HG03432 (cell line): ENCODE data around the gene MT1G.
"Not testable (repeated sequence)": the region's sequence is repeated elsewhere in the genome, so short reads cannot be mapped to it uniquely, and the experiment has no call there.

Source experiments
- ATAC-seq: cut with Tn5 transposase; IDR thresholded peaks from one replicate; pipeline ENCODE4 v1.9.1; 2021; ENCODE audit warnings: mild to moderate bottlenecking, moderate library complexity; ENCODE audit not compliant: unreplicated experiment

The MT1G gene

GRCh38 chr16:56665286-56666261 lies 2.3 kb downstream of the MT1G start:
- ATAC-seq: not testable (repeated sequence)

- no peak for ATAC-seq
Measured at GRCh38 chr16:56664506-56664905, 3.4 kb downstream of the MT1G start.

GRCh38 chr16:56662357-56663354 lies 5.2 kb downstream of the MT1G start:
- ATAC-seq: no peak

- no peak for ATAC-seq
Measured at GRCh38 chr16:56658327-56658875, 9.5 kb downstream of the MT1G start.

- ATAC-seq: peak; percentile 57
Measured at GRCh38 chr16:56657555-56658326, 10.1 kb downstream of the MT1G start, which contains the start of gene MT1F. MT1F (plus strand) TSS chr16:56657959; CDS start chr16:56658059, 100 bp downstream.

GRCh38 chr16:56653218-56653617 lies 14.6 kb downstream of the MT1G start:
- ATAC-seq: no peak

GRCh38 chr16:56652600-56652999 lies 15.3 kb downstream of the MT1G start:
- ATAC-seq: no peak

- no peak for ATAC-seq
Measured at GRCh38 chr16:56651586-56651985, 16.3 kb downstream of the MT1G start, which contains the start of gene MT1B. MT1B (plus strand) TSS chr16:56651886; CDS start chr16:56651954, 68 bp downstream.

- no peak for ATAC-seq
Measured at GRCh38 chr16:56649820-56650219, 18.0 kb downstream of the MT1G start.

GRCh38 chr16:56649271-56649670 lies 18.6 kb downstream of the MT1G start:
- ATAC-seq: no peak

- ATAC-seq: no peak
Measured at GRCh38 chr16:56647641-56648431, 20.0 kb downstream of the MT1G start.

- no peak for ATAC-seq
Measured at GRCh38 chr16:56645838-56646237, 22.0 kb downstream of the MT1G start.

GRCh38 chr16:56645311-56645710 lies 22.6 kb downstream of the MT1G start:
- no peak for ATAC-seq

- ATAC-seq: no peak
Measured at GRCh38 chr16:56643833-56644232, 24.0 kb downstream of the MT1G start.

- peak; percentile 80 for ATAC-seq
Measured at GRCh38 chr16:56643080-56643778, 24.6 kb downstream of the MT1G start.

- ATAC-seq: no peak
Measured at GRCh38 chr16:56641166-56641565, 26.7 kb downstream of the MT1G start.

- no peak for ATAC-seq
Measured at GRCh38 chr16:56640076-56640475, 27.8 kb downstream of the MT1G start.

- ATAC-seq: no peak
Measured at GRCh38 chr16:56639045-56639444, 28.8 kb downstream of the MT1G start.
